ENCODE data around the gene HECTD4.

Gene HECTD4

GRCh38 chr12:112322882-112323547 lies 59.2 kb downstream of the HECTD4 start:
- no peaks in the 10 kb centered on the region for H3K27me3 ChIP-seq (ENCODE audit: control insufficient read depth, insufficient read depth, low read length)
- H3K4me1 ChIP-seq (ENCODE audit: control insufficient read depth, insufficient read depth, low read length): peaks cover 4% of the 10 kb centered on the region
- no peak overlapping the region for H3K4me3 ChIP-seq (ENCODE audit: low read length)
- no peaks in the 10 kb centered on the region for H3K36me3 ChIP-seq (ENCODE audit: control insufficient read depth, insufficient read depth, low read length)
- H3K9ac ChIP-seq (ENCODE audit: low read length): no peak overlapping the region
- H3K9me3 ChIP-seq (ENCODE audit: control insufficient read depth, low read length): no peaks in the 10 kb centered on the region

- H3K27me3 ChIP-seq (ENCODE audit: control insufficient read depth, insufficient read depth, low read length): no peaks in the 10 kb centered on the region
- H3K4me1 ChIP-seq (ENCODE audit: control insufficient read depth, insufficient read depth, low read length): peaks cover 4% of the 10 kb centered on the region
- H3K36me3 ChIP-seq (ENCODE audit: control insufficient read depth, insufficient read depth, low read length): no peaks in the 10 kb centered on the region
Measured at GRCh38 chr12:112322441-112322840, 59.8 kb downstream of the HECTD4 start.

GRCh38 chr12:112321245-112321644 lies 61.0 kb downstream of the HECTD4 start:
- Histone ChIP-seq H3K4me3 (ENCODE audit: low read length) (no peak overlapping the region), H3K9me3 (ENCODE audit: control insufficient read depth, low read length) (no peaks in the 10 kb centered on the region), H3K4me1 (ENCODE audit: control insufficient read depth, insufficient read depth, low read length) (peaks cover 4% of the 10 kb centered on the region), H3K27me3 (ENCODE audit: control insufficient read depth, insufficient read depth, low read length) (no peaks in the 10 kb centered on the region), H3K36me3 (ENCODE audit: control insufficient read depth, insufficient read depth, low read length) (no peaks in the 10 kb centered on the region), H3K9ac (ENCODE audit: low read length) (no peak overlapping the region)

More at GRCh38 chr12:112322441-112322840, 59.8 kb downstream of the HECTD4 start:
- Histone ChIP-seq H3K9ac (ENCODE audit: low read length) (no peak overlapping the region), H3K4me3 (ENCODE audit: low read length) (no peak overlapping the region), H3K9me3 (ENCODE audit: control insufficient read depth, low read length) (no peaks in the 10 kb centered on the region)

GRCh38 chr12:112319395-112319794 lies 62.8 kb downstream of the HECTD4 start:
- Histone ChIP-seq H3K36me3 (ENCODE audit: control insufficient read depth, insufficient read depth, low read length) (no peaks in the 10 kb centered on the region), H3K4me3 (ENCODE audit: low read length) (no peak overlapping the region), H3K9me3 (ENCODE audit: control insufficient read depth, low read length) (no peaks in the 10 kb centered on the region), H3K27me3 (ENCODE audit: control insufficient read depth, insufficient read depth, low read length) (no peaks in the 10 kb centered on the region), H3K4me1 (ENCODE audit: control insufficient read depth, insufficient read depth, low read length) (peaks cover 4% of the 10 kb centered on the region), H3K9ac (ENCODE audit: low read length) (no peak overlapping the region)

- no peaks in the 10 kb centered on the region for H3K9me3 ChIP-seq (ENCODE audit: control insufficient read depth, low read length)
- H3K4me1 ChIP-seq (ENCODE audit: control insufficient read depth, insufficient read depth, low read length): peaks cover 4% of the 10 kb centered on the region
- no peak overlapping the region for H3K9ac ChIP-seq (ENCODE audit: low read length)
- no peaks in the 10 kb centered on the region for H3K36me3 ChIP-seq (ENCODE audit: control insufficient read depth, insufficient read depth, low read length)
- H3K27me3 ChIP-seq (ENCODE audit: control insufficient read depth, insufficient read depth, low read length): no peaks in the 10 kb centered on the region
- no peak overlapping the region for H3K4me3 ChIP-seq (ENCODE audit: low read length)
Measured at GRCh38 chr12:112317481-112317880, 64.8 kb downstream of the HECTD4 start.

GRCh38 chr12:112314981-112315380 lies 67.2 kb downstream of the HECTD4 start:
- no peaks in the 10 kb centered on the region for H3K27me3 ChIP-seq (ENCODE audit: control insufficient read depth, insufficient read depth, low read length)
- peaks cover 4% of the 10 kb centered on the region for H3K4me1 ChIP-seq (ENCODE audit: control insufficient read depth, insufficient read depth, low read length)
- H3K9me3 ChIP-seq (ENCODE audit: control insufficient read depth, low read length): no peaks in the 10 kb centered on the region
- no peaks in the 10 kb centered on the region for H3K36me3 ChIP-seq (ENCODE audit: control insufficient read depth, insufficient read depth, low read length)
- no peak overlapping the region for H3K9ac ChIP-seq (ENCODE audit: low read length)
- H3K4me3 ChIP-seq (ENCODE audit: low read length): no peak overlapping the region

GRCh38 chr12:112309797-112310196 lies 72.4 kb downstream of the HECTD4 start:
- no peak overlapping the region for H3K4me3 ChIP-seq (ENCODE audit: low read length)
- no peaks in the 10 kb centered on the region for H3K27me3 ChIP-seq (ENCODE audit: control insufficient read depth, insufficient read depth, low read length)
- H3K4me1 ChIP-seq (ENCODE audit: control insufficient read depth, insufficient read depth, low read length): no peaks in the 10 kb centered on the region
- H3K9ac ChIP-seq (ENCODE audit: low read length): no peak overlapping the region
- H3K9me3 ChIP-seq (ENCODE audit: control insufficient read depth, low read length): no peaks in the 10 kb centered on the region
- H3K36me3 ChIP-seq (ENCODE audit: control insufficient read depth, insufficient read depth, low read length): no peaks in the 10 kb centered on the region

GRCh38 chr12:112308652-112309051 lies 73.6 kb downstream of the HECTD4 start:
- no peaks in the 10 kb centered on the region for H3K9me3 ChIP-seq (ENCODE audit: control insufficient read depth, low read length)
- H3K9ac ChIP-seq (ENCODE audit: low read length): no peak overlapping the region
- H3K4me1 ChIP-seq (ENCODE audit: control insufficient read depth, insufficient read depth, low read length): no peaks in the 10 kb centered on the region
- H3K27me3 ChIP-seq (ENCODE audit: control insufficient read depth, insufficient read depth, low read length): no peaks in the 10 kb centered on the region
- H3K4me3 ChIP-seq (ENCODE audit: low read length): no peak overlapping the region
- no peaks in the 10 kb centered on the region for H3K36me3 ChIP-seq (ENCODE audit: control insufficient read depth, insufficient read depth, low read length)

- H3K9ac ChIP-seq (ENCODE audit: low read length): no peak overlapping the region
- no peaks in the 10 kb centered on the region for H3K4me1 ChIP-seq (ENCODE audit: control insufficient read depth, insufficient read depth, low read length)
- no peaks in the 10 kb centered on the region for H3K9me3 ChIP-seq (ENCODE audit: control insufficient read depth, low read length)
- H3K36me3 ChIP-seq (ENCODE audit: control insufficient read depth, insufficient read depth, low read length): no peaks in the 10 kb centered on the region
- no peaks in the 10 kb centered on the region for H3K27me3 ChIP-seq (ENCODE audit: control insufficient read depth, insufficient read depth, low read length)
- no peak overlapping the region for H3K4me3 ChIP-seq (ENCODE audit: low read length)
Measured at GRCh38 chr12:112308161-112308560, 74.1 kb downstream of the HECTD4 start.

GRCh38 chr12:112307317-112308011 lies 74.8 kb downstream of the HECTD4 start:
- Histone ChIP-seq H3K9me3 (ENCODE audit: control insufficient read depth, low read length) (no peaks in the 10 kb centered on the region), H3K9ac (ENCODE audit: low read length) (no peak overlapping the region), H3K4me3 (ENCODE audit: low read length) (no peak overlapping the region), H3K36me3 (ENCODE audit: control insufficient read depth, insufficient read depth, low read length) (no peaks in the 10 kb centered on the region), H3K27me3 (ENCODE audit: control insufficient read depth, insufficient read depth, low read length) (no peaks in the 10 kb centered on the region), H3K4me1 (ENCODE audit: control insufficient read depth, insufficient read depth, low read length) (no peaks in the 10 kb centered on the region)

GRCh38 chr12:112305951-112306350 lies 76.3 kb downstream of the HECTD4 start:
- Histone ChIP-seq H3K9me3 (ENCODE audit: control insufficient read depth, low read length) (no peaks in the 10 kb centered on the region), H3K9ac (ENCODE audit: low read length) (no peak overlapping the region), H3K27me3 (ENCODE audit: control insufficient read depth, insufficient read depth, low read length) (no peaks in the 10 kb centered on the region), H3K36me3 (ENCODE audit: control insufficient read depth, insufficient read depth, low read length) (no peaks in the 10 kb centered on the region), H3K4me1 (ENCODE audit: control insufficient read depth, insufficient read depth, low read length) (no peaks in the 10 kb centered on the region), H3K4me3 (ENCODE audit: low read length) (no peak overlapping the region)

- Histone ChIP-seq H3K9ac (ENCODE audit: low read length) (no peak overlapping the region), H3K9me3 (ENCODE audit: control insufficient read depth, low read length) (no peaks in the 10 kb centered on the region), H3K4me3 (ENCODE audit: low read length) (no peak overlapping the region), H3K4me1 (ENCODE audit: control insufficient read depth, insufficient read depth, low read length) (peaks cover 3% of the 10 kb centered on the region), H3K36me3 (ENCODE audit: control insufficient read depth, insufficient read depth, low read length) (no peaks in the 10 kb centered on the region), H3K27me3 (ENCODE audit: control insufficient read depth, insufficient read depth, low read length) (no peaks in the 10 kb centered on the region)
Measured at GRCh38 chr12:112304436-112304835, 77.8 kb downstream of the HECTD4 start.
